ENCODE data around the gene PLB1.

PLB1 gene

DNA sequence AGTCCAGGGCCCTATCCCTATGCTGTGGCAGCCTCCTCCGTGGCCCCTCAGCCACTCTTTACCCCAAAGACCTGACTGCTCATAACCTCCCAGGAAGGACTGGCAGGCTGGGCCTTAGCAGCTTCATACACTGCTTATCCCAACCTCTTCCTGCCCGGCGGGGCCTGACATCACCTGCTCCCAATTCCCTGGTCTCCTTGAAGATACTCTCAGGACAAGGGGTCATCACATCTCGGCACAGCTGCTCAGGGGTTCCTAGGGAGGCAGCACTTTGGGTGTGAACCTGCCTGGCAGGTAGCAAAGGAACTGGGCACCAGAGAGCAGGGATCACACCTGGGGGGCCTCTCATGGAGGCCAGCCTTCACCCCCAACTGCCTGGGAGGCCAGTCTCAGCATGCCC is 68.5 kb downstream of the PLB1 start:
- DNase-seq (ENCODE audit: low spot score) = no peak

DNA sequence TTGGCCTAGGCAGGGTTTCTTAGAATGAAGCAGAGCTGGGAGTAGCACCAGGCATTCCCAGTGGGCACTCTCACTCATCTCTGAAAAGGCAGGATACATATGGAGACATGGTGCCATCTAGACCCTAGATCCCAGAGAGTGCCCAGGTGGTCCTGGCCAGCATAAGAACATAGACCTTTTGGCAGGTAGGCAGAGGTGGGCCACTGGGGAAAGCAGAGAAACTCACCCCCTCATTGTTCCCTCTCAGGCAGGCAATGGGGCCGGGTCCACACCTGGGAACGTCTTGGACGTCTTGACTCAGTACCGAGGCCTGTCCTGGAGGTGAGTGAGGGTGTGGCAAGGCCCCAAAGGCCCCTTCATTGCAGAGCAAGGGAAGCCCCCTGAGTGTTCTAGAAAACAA is 69.2 kb downstream of the PLB1 start:
- DNase-seq (ENCODE audit: low spot score) = no peak

DNA sequence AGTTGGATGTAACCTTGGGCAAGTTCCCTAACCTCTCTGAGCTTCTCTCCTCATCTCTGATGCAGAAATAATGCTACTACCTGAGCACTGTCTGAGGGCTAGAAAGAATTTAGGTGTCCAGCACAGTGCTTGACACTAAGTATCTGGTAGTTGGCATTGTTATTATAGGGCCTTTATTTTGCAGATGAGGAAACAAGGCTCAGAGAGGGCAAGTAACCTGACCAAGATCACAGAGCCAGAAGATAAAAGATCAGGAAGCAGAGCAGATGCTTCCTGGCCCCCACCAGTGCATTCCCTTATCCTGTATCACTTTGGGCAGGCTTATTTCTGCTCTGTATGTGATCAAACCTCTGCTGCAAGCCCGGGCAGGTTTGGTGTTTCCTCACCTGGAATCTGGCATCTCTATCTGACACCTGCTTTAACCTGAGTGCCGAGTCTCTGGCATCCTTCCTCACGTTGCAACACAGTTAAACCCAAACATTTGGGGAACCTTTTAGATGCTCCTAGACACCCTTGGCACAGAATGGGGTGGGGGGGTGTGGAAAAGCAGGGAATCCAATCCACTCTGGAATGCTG is 69.9 kb downstream of the PLB1 start:
- DNase-seq (ENCODE audit: low spot score) = no peak

GRCh38 chr2:28566521-28567041 is 70.7 kb downstream of the PLB1 start:
- DNase-seq (ENCODE audit: low spot score) = peak; percentile 86

GRCh38 chr2:28567061-28567471 is 71.2 kb downstream of the PLB1 start:
- DNase-seq (ENCODE audit: low spot score) = peak; percentile 40

DNA sequence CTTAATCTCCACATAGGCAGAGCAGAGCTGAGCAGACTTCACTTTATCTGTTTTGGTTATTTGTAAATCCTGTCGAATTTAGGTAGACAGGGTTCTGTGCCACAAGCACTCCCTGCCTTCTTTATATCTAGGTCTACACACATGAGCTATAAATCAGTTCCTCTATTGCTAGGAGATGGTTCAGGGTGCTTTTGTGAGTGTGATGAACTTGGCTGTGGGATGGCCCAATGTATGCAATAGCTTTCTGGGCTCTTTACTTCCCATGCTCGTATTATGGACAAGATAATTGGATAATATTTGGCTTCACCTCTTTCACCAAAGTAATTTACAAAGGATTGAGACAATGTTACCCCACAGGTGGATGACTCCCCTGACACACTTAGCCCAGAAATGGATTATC is 72.2 kb downstream of the PLB1 start:
- DNase-seq (ENCODE audit: low spot score) = no peak

DNA sequence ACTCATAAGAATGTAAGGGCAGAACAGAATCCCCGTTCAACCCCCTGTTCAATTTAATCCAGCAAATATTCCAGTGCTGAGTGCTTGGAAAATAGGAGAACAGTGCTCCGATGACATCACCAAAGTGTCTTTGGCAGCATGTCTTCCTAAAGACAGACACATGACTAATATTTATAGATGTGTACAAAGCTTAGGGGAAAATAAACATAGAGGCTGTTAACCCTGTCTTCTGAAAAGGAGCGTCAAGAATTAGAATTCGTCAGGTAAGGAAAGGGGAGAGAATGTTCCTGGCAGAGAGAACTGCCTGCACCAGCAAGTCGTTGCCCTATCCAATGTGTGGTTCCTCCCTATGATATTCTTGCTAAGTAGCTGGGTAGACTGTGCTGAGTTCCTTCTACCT is 72.7 kb downstream of the PLB1 start:
- no peak for DNase-seq (ENCODE audit: low spot score)

DNA sequence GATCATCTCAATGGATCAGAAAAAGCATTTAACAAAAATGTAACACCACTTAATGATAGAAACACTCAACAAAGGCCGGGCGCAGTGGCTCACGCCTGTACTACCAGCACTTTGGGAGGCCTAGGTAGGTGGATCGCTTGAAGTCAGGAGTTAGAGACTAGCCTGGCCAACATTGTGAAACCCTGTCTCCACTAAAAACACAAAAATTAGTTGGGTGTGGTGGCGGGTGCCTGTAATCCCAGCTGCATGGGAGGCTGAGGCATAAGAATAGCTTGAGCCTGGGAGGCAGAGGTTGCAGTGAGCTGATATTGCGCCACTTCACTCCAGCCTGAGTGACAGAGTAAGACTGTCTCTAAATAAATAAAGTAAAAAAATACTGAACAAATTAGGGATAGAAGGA is 74.6 kb downstream of the PLB1 start:
- DNase-seq (ENCODE audit: low spot score) = no peak

DNA sequence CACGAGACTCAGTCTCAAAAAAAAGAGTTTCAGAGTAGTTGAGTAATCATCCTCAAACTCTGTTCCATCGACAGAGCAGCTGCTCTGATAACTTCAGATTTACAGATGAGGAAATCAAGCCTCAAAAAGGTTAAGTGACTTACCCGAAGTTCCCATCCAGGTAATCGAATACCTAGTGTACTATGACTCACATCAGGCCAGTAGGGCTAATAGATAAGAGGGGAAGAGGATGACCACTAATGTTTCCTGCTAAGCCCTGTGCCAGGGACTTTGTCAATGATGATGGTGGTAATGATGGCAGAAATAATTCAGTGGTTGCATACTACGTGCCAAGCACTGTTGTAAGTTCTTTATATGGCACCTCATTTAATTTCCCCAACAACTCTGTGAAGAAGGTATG is 80.9 kb downstream of the PLB1 start:
- DNase-seq (ENCODE audit: low spot score) = no peak

DNA sequence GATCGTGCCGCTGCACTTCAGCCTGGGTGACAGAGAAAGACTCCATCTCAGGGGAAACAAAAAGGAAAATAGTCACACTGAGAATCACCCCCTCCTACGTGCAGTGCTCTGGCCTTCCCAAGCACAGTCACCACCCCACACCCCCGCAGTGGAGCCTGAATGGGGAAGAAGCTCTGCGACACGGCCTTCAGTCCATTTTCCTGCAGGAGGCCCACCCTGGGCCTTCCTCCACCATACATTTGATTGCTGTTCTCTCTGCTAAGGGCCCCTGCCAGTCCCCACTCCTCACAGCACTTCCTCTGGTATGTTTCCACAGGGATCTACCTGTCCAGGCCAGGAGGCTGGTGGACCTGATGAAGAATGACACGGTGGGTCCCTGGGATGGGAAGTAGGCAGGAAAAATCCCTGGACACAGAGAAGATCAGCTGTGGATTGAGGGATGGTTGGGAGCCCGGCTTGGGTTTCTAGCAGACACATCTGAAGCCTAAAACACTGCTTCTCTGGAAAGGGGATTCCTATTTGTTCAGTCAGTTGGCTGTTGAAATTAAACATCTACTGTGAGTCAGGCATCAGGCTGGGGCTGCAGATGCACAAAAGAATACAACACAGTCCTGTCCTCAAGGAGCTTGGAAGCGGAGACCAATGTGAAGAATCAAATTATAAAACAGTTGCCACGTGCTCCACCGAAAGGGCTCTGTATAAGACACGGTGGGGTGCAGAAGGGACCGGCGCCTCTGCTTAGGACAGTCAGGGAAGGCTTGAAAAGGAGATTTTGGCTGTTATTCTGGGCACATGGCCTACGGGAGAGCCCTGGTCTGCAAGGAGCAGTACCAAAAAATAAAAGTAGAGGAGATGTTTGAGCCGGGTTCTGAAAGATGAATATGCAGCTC is 82.2 kb downstream of the PLB1 start:
- no peak for DNase-seq (ENCODE audit: low spot score)

DNA sequence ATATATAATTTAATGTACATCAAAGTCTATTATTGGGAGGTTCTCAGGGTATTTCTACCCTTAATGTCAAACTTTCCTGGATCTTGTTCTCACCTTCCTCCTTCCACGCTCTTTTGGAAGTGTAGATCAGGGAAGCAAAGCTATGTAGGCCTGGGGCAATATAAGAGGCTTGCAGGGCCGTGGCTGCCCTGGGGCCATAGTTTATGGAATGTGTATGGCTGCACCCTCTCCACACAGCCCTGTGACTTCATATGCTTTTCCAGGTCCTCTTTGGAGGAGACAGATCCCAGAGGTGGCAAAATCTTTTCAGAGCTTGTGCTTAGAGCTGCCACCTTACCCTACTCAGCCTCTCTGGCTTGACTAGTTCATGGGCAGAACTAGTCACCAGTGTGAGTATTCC is 82.9 kb downstream of the PLB1 start:
- no peak for DNase-seq (ENCODE audit: low spot score)

DNA sequence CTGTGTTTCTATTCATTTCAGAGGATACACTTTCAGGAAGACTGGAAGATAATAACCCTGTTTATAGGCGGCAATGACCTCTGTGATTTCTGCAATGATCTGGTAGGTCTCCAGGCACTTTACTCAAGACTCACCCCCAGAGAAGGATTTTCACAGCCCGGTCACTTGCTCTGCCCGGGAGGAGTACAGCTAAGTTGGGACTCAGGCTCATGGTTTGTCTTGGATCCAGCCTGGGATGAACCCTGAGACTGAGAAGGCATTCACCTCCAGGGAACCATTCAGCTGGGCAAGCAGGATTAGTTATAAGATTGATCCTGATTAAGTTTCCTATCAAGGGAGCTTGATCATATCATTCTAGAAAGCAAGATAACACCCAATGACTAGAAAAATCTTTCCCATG is 83.7 kb downstream of the PLB1 start:
- DNase-seq (ENCODE audit: low spot score) = no peak

GRCh38 chr2:28580078-28580477 is 84.2 kb downstream of the PLB1 start:
- DNase-seq (ENCODE audit: low spot score) = no peak

DNA sequence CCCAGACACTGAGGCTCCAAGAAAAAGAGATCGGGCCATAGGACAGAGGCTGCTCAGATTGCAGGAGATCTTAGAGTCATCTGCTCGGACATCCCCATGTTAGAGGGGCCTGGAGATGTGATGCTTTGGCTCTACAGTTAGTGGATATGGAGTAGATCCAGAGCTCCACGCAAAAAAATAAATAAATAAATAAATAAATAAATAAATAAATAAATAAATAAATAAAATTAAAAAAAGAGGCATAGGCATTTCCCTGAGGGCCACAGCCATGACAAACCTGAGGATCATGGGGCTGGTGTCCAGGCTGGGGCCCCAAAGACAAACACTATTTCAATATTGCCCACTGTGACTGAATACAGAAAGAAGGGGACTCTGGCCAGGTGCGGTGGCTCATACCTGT is 85.5 kb downstream of the PLB1 start:
- DNase-seq (ENCODE audit: low spot score) = no peak

GRCh38 chr2:28582152-28582551 is 86.3 kb downstream of the PLB1 start:
- no peak for DNase-seq (ENCODE audit: low spot score)

- DNase-seq (ENCODE audit: low spot score) = no peak
Measured at GRCh38 chr2:28582595-28582994, 86.7 kb downstream of the PLB1 start.

DNA sequence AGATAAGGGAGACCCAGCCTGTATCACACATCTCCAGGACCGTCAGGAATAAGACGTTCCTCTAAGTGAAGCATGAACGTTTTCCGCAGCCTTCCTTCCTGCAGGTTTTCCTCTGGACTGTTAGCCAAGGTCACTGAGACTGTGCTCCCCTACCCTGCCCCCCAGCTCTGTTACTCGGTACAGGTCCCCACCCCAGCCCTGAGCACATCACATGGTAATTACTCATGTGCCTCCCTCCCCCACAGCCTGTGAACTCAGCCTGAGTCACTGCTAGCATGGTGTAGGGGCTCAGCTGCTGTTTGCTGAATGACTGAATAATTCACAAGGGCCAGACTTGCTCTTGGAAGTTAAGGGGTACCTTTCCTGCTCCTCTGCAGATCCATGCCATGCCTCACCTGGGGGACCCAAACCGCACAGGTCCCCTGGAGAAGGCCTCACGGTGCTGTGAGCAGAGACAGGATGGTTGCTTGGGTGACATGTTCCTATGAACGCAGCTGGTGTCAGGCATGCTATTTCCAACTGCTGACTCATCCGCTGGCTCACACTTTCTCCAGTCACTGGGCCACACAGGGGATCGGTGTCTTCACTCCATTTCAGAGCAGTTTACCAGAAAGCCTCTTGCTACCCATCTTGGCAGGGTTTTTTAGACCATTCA is 88.2 kb downstream of the PLB1 start:
- peak; percentile 82 for DNase-seq (ENCODE audit: low spot score)

- DNase-seq (ENCODE audit: low spot score) = no peak
Measured at GRCh38 chr2:28586867-28587266, 91.0 kb downstream of the PLB1 start.

- peak; percentile 35 for DNase-seq (ENCODE audit: low spot score)
Measured at GRCh38 chr2:28587526-28588291, 91.8 kb downstream of the PLB1 start.

DNA sequence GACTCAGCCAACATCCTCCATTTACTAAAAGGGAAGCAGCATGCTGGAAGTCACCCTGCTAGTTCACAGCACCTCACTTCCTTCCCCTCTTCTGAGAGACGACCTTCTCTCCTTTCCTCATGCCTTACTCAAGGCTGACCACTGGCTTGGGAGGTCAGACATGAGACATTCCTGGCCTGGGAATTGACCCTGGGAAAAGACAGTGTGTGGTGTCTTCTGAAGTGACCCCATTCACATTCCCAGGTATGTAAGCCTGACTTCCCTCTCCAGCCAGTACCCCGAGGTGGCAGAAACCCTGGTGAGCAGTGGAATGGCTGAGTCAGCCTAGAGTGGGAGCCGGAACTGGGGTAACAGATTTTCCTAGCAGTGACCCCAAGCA is 92.4 kb downstream of the PLB1 start:
- peak; percentile 33 for DNase-seq (ENCODE audit: low spot score)

DNA sequence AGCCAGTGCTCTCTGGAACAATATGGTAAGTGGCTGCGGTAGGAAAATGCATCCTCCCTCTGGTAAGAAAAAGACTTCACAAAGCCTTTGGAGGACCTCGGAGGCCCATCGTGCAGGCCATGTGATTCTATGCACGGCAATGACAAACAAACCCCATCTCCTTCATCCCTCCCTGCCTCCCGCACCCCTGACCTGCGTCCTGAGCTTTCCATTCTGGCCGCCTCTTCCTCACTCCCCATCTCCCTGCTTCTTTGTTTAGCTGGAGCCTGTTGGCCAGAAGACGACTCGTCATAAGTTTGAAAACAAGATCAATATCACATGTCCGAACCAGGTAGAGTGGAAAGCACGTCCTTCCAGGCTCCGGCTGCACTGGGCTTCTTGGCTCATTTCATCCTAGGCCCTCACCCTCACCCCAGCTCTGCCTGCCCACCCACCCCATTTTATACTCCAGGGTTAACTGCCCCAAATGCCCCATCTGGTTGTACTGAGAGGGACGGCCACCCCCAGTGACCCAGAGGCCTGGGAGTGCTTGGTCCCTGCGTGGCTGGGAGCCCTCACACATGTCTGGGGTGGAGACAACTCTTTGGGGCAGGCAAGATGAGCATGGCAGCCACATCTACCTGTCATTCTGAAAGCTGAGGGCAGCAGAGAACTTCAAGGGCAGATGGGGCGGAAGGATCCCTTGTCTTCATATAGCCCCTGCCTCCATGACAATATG is 94.0 kb downstream of the PLB1 start:
- no peak for DNase-seq (ENCODE audit: low spot score)
